IMR-90 (cell line): ENCODE data around the gene SGSM2. TPM values are rescaled to one million over a fixed set of nuclear protein-coding genes. Genes with fewer than 3 reads are reported as not detected.

Experiments
- ATAC-seq: fragments of 200-7000 bp; cut with Tn5 transposase; 2 replicates; pipeline ENCODE4 v1.9.1; 2020; ENCODE audit warnings: low read depth, mild to moderate bottlenecking, moderate library complexity
- BruUV-seq: library from RNA; stranded (reverse); fragments of 400-500 nt; replicated peaks from 2 replicates; lab custom pipeline; 2021; lab: Mats Ljungman, UMichigan
- CTCF ChIA-PET: fragments of 300-600 bp; formaldehyde crosslinking; extraction: SDS; loops from one replicate; lab custom pipeline; 2021; ENCODE audit warnings: antibody characterized with exemption; lab: Yijun Ruan, JAX
- POLR2A ChIA-PET: fragments of 300-600 bp; sonication (Branson Sonifier 250); formaldehyde crosslinking; loops from one replicate; lab custom pipeline; 2022; ENCODE audit warnings: antibody characterized with exemption; ENCODE audit not compliant: unreplicated experiment; lab: Charles Lee
- DNase-seq: peaks from one replicate; pipeline ENCODE4 v3.0.0; 2013
- H2AFZ ChIP-seq: replicated peaks from 2 replicates; pipeline ENCODE3; 2013; ENCODE audit warnings: low read length, mild to moderate bottlenecking; ENCODE audit not compliant: poor library complexity
- H2AK5ac ChIP-seq: 2 replicates; pipeline ENCODE4 v1.6.1; 2013; ENCODE audit warnings: low read depth, low read length, inconsistent platforms
- H2AK9ac ChIP-seq: replicated peaks from 2 replicates; pipeline ENCODE3; 2013; ENCODE audit warnings: mild to moderate bottlenecking, low read depth, low read length, moderate library complexity; ENCODE audit not compliant: poor library complexity
- H2BK120ac ChIP-seq: 2 replicates; pipeline ENCODE4 v1.6.1; 2013; ENCODE audit warnings: low read depth, low read length, inconsistent platforms
- H2BK15ac ChIP-seq: 3 replicates; pipeline ENCODE4 v1.6.1; 2013; ENCODE audit warnings: low read depth, low read length, inconsistent platforms
- H2BK20ac ChIP-seq: 2 replicates; pipeline ENCODE4 v1.6.1; 2013; ENCODE audit warnings: low read depth, mild to moderate bottlenecking, inconsistent platforms, low read length, moderate library complexity
- H2BK5ac ChIP-seq: 2 replicates; pipeline ENCODE4 v1.6.1; 2013; ENCODE audit warnings: mild to moderate bottlenecking, low read depth, low read length, inconsistent platforms; ENCODE audit not compliant: poor library complexity, severe bottlenecking
- H3K14ac ChIP-seq: replicated peaks from 2 replicates; pipeline ENCODE4 v1.6.1; 2013; ENCODE audit warnings: low read depth, low read length, inconsistent platforms
- H3K18ac ChIP-seq: 2 replicates; pipeline ENCODE4 v1.6.1; 2013; ENCODE audit warnings: low read depth, low read length, control low read depth
- H3K23ac ChIP-seq: 2 replicates; pipeline ENCODE4 v1.6.1; 2013; ENCODE audit warnings: low read depth, low read length, inconsistent platforms
- H3K27ac ChIP-seq: 2 replicates; pipeline ENCODE4 v1.5.1; 2013; ENCODE audit warnings: mild to moderate bottlenecking, control low read depth, low read length; ENCODE audit not compliant: insufficient read depth
- H3K27me3 ChIP-seq: 2 replicates; pipeline ENCODE4 v1.6.1; 2013; ENCODE audit warnings: low read length; ENCODE audit not compliant: control insufficient read depth, insufficient read depth
- H3K36me3 ChIP-seq: 2 replicates; pipeline ENCODE4 v1.6.1; 2013; ENCODE audit warnings: low read length, mixed read lengths; ENCODE audit not compliant: control insufficient read depth, insufficient read depth
- H3K4ac ChIP-seq: 2 replicates; pipeline ENCODE4 v1.6.1; 2013; ENCODE audit warnings: low read depth, low read length, inconsistent platforms
- H3K4me1 ChIP-seq: 2 replicates; pipeline ENCODE4 v1.6.1; 2013; ENCODE audit warnings: low read length, mixed read lengths; ENCODE audit not compliant: control insufficient read depth, insufficient read depth
- H3K4me2 ChIP-seq: 2 replicates; pipeline ENCODE4 v1.6.1; 2013; ENCODE audit warnings: low read depth, mild to moderate bottlenecking, control low read depth, low read length, moderate library complexity
- H3K4me3 ChIP-seq: 2 replicates; pipeline ENCODE4 v1.5.1; 2013; ENCODE audit warnings: low read depth, mild to moderate bottlenecking, control low read depth, low read length, moderate library complexity; ENCODE audit not compliant: insufficient read depth
- H3K56ac ChIP-seq: 2 replicates; pipeline ENCODE4 v1.6.1; 2013; ENCODE audit warnings: low read length, inconsistent platforms; ENCODE audit not compliant: insufficient read depth; ENCODE audit errors: extremely low read depth
- H3K79me1 ChIP-seq, 2 experiments: 2 replicates each; pipeline ENCODE4 v1.6.1; 2013; ENCODE audit warnings: low read length in 2 of 2, inconsistent platforms in 1 of 2, low read depth in 1 of 2
- H3K9ac ChIP-seq: 2 replicates; pipeline ENCODE4 v1.6.1; 2013; ENCODE audit warnings: low read depth, low read length, control low read depth
- H3K9me1 ChIP-seq: 2 replicates; pipeline ENCODE4 v1.6.1; 2013; ENCODE audit warnings: low read length, inconsistent platforms; ENCODE audit not compliant: insufficient read depth
- H3K9me3 ChIP-seq: 2 replicates; pipeline ENCODE4 v1.6.1; 2013; ENCODE audit warnings: low read length; ENCODE audit not compliant: control insufficient read depth, insufficient read depth
- H4K20me1 ChIP-seq: 2 replicates; pipeline ENCODE4 v1.6.1; 2013; ENCODE audit warnings: low read length, inconsistent platforms; ENCODE audit not compliant: insufficient read depth
- H4K5ac ChIP-seq: 2 replicates; pipeline ENCODE4 v1.6.1; 2013; ENCODE audit warnings: mild to moderate bottlenecking, low read depth, low read length, control low read depth
- H4K8ac ChIP-seq, 2 experiments: 2 replicates each; pipeline ENCODE4 v1.6.1; 2013; ENCODE audit warnings: low read depth in 2 of 2, low read length in 2 of 2, control low read depth in 1 of 2, inconsistent platforms in 1 of 2
- H4K91ac ChIP-seq: 2 replicates; pipeline ENCODE4 v1.6.1; 2013; ENCODE audit warnings: low read depth, low read length, inconsistent platforms; ENCODE audit not compliant: insufficient read depth
- BHLHE40 ChIP-seq: fragments of 150-350 bp; IDR thresholded peaks from 2 replicates; pipeline ENCODE4 v1.6.1; 2016; ENCODE audit warnings: mild to moderate bottlenecking, low read depth, low read length
- CEBPB ChIP-seq: IDR thresholded peaks from 2 replicates; pipeline ENCODE4 v1.6.1; 2012; ENCODE audit warnings: low read depth, low read length, improper control_type of control experiment
- CHD1 ChIP-seq: IDR thresholded peaks from 2 replicates; pipeline ENCODE4 v1.6.1; 2012; ENCODE audit warnings: low read depth, low read length, improper control_type of control experiment
- CTCF ChIP-seq: conservative IDR thresholded peaks from 2 replicates; pipeline ENCODE4 v1.5.1; 2012; ENCODE audit warnings: mild to moderate bottlenecking, low read depth, low read length, improper control_type of control experiment
- ELK1 ChIP-seq: fragments of 150-350 bp; IDR thresholded peaks from 2 replicates; pipeline ENCODE4 v1.6.1; 2016; ENCODE audit warnings: low read depth, mild to moderate bottlenecking, low read length, moderate library complexity, borderline replicate concordance
- FOS ChIP-seq: fragments of 150-350 bp; IDR thresholded peaks from 2 replicates; pipeline ENCODE4 v1.6.1; 2016; ENCODE audit warnings: low read depth, low read length
- MAFK ChIP-seq: IDR thresholded peaks from 2 replicates; pipeline ENCODE4 v1.6.1; 2012; ENCODE audit warnings: low read depth, low read length, improper control_type of control experiment
- MXI1 ChIP-seq: IDR thresholded peaks from 2 replicates; pipeline ENCODE4 v1.6.1; 2012; ENCODE audit warnings: low read depth, mild to moderate bottlenecking, low read length, moderate library complexity, borderline replicate concordance
- NFE2L2 ChIP-seq: fragments of 150-350 bp; IDR thresholded peaks from 2 replicates; pipeline ENCODE4 v1.6.1; 2016; ENCODE audit warnings: low read depth, mild to moderate bottlenecking, low read length
- POLR2A ChIP-seq: IDR thresholded peaks from 2 replicates; pipeline ENCODE4 v1.6.1; 2012; ENCODE audit warnings: mild to moderate bottlenecking, low read depth, low read length
- RCOR1 ChIP-seq: IDR thresholded peaks from 2 replicates; pipeline ENCODE4 v1.6.1; 2012; ENCODE audit warnings: mild to moderate bottlenecking, low read length, improper control_type of control experiment; ENCODE audit not compliant: insufficient replicate concordance
- SMC3 ChIP-seq: fragments of 150-350 bp; IDR thresholded peaks from 2 replicates; pipeline ENCODE4 v1.6.1; 2016; ENCODE audit warnings: low read depth, mild to moderate bottlenecking, antibody characterized with exemption, low read length, moderate library complexity
- USF2 ChIP-seq: fragments of 150-350 bp; IDR thresholded peaks from 2 replicates; pipeline ENCODE4 v1.6.1; 2017; ENCODE audit warnings: mild to moderate bottlenecking, antibody characterized with exemption, low read length, low read depth
- WGBS, 2 experiments: methylation state at CpG; one replicate each; pipeline versions ENCODE4 v1.1.5 to v1.1.7; 2013; ENCODE audit warnings: missing lambda C conversion rate in 2 of 2; ENCODE audit not compliant: insufficient read length in 1 of 2; ENCODE audit errors: extremely low coverage in 2 of 2; 5-methylcytosine and 5-hydroxymethylcytosine counted together
- dilution Hi-C: fragments of 300-500 bp; cut with HindIII; formaldehyde crosslinking; loops from one replicate; pipeline ENCODE4 v1.14.3; 2018; ENCODE audit warnings: low sequenced_read_pairs; ENCODE audit not compliant: unreplicated experiment
- in situ Hi-C: fragments of 300-500 bp; cut with MboI; formaldehyde crosslinking; loops from 3 replicates; pipeline ENCODE4 v1.14.3; 2019; ENCODE audit warnings: low sequenced_read_pairs, inconsistent platforms, mixed read lengths
- intact Hi-C: fragments of 100-400 bp; cut with micrococcal nuclease; formaldehyde crosslinking; loops from 2 replicates; pipeline ENCODE4 v1.10.0; 2022
- polyA plus RNA-seq, 3 experiments: library from polyadenylated mRNA; depleted of rRNA; stranded (reverse); fragments of >200 nt; gene quantifications; 2 replicates each; pipeline ENCODE4 v1.2.3, GENCODE V29; 2012; ENCODE audit warnings: low replicate concordance in 1 of 3
- total RNA-seq: library from RNA; depleted of rRNA; stranded (reverse); fragments of >200 nt; gene quantifications from 2 replicates; pipeline ENCODE4 v1.2.3, GENCODE V29; 2012

The SGSM2 gene
- total and polyA plus RNA-seq, 2 of the 4 experiments (the other 2 are of a cell fraction), result 13.6 to 81.2 TPM

GRCh38 chr17:2420176-2420575 lies 82.9 kb downstream of the SGSM2 start:
- H3K4me3 ChIP-seq, result no peak overlapping the region
- no peak overlapping the region for H2BK120ac ChIP-seq
- no peaks in the 10 kb centered on the region for H3K9me3 ChIP-seq
- H3K4me2 ChIP-seq, result no peak overlapping the region
- WGBS, 2 experiments, result 72% methylated on average over 8 of the region's 12 CpGs; no CpG with 5 or more reads in 1 of the 2 experiments
- H4K5ac ChIP-seq, result no peak overlapping the region
- H3K79me1 ChIP-seq, result peaks cover 7 to 32% of the 10 kb centered on the region in 2 experiments; a peak in 3 of 4 replicates
- no peak overlapping the region; the same call in 1 of the 2 replicates for H2AK5ac ChIP-seq
- H3K36me3 ChIP-seq, result peaks cover 5% of the 10 kb centered on the region; the same call in 1 of the 2 replicates
- H3K27me3 ChIP-seq, result no peaks in the 10 kb centered on the region
- peaks cover 22% of the 10 kb centered on the region for H3K4me1 ChIP-seq
- H3K18ac ChIP-seq, result no peak overlapping the region; the same call in 1 of the 2 replicates
- ChIA-PET POLR2A (no interaction called here), CTCF (no interaction called here)
- H2BK20ac ChIP-seq, result no peak overlapping the region
- no peak overlapping the region for H3K23ac ChIP-seq
- dilution Hi-C loops, result no loop called here
- intact Hi-C loops, result loop anchor here (5.0 kb wide), 1 partner anchor 262 kb away; no protein-coding TSS in a partner anchor
- H4K91ac ChIP-seq, result 0 out of 2 replicates have a peak overlapping the region, but pooled peaks have one; percentile 4
- no peak overlapping the region for H2AK9ac ChIP-seq
- TF ChIP-seq RCOR1 (no peak), NFE2L2 (no peak), CTCF (no peak), SMC3 (no peak), POLR2A (no peak), MXI1 (no peak), BHLHE40 (no peak), CEBPB (no peak), FOS (no peak), ELK1 (no peak), USF2 (no peak), MAFK (no peak), CHD1 (no peak)
- no peak overlapping the region for H3K9ac ChIP-seq
- no peak overlapping the region for H3K14ac ChIP-seq
- in situ Hi-C loops, result loop anchor here (10.0 kb wide), 1 partner anchor 255 kb away; no protein-coding TSS in a partner anchor
- H2AFZ ChIP-seq, result no peak overlapping the region
- no peak overlapping the region for H3K56ac ChIP-seq
- no peak for DNase-seq
- H3K9me1 ChIP-seq, result peaks cover 3% of the 10 kb centered on the region; the same call in 1 of the 2 replicates
- H4K8ac ChIP-seq, result no peak overlapping the region
- ATAC-seq, result no peak
- no peak overlapping the region for H3K27ac ChIP-seq
- no peak overlapping the region for H2BK5ac ChIP-seq
- H3K4ac ChIP-seq, result no peak overlapping the region
- H2BK15ac ChIP-seq, result 0 out of 3 replicates have a peak overlapping the region, but pooled peaks have one; percentile 68
- no peaks in the 10 kb centered on the region for H4K20me1 ChIP-seq
- BruUV-seq, result TSS peak; percentile 39
